Sigmoid colon (tissue), 7 donors: ENCODE measurements around the gene ARHGEF10L. TPM values are rescaled to one million over a fixed set of nuclear protein-coding genes. Genes with fewer than 3 reads are reported as not detected.

ENCODE experiments used
- DNase-seq: peaks from one replicate; pipeline ENCODE4 v3.0.0-alpha.2; 2019
- H3K27ac ChIP-seq, 4 donors: fragments of 200-600 bp; sonication (generic); one replicate each; pipeline ENCODE4 v1.5.1; 2016 to 2019; ENCODE audit warnings: mild to moderate bottlenecking in 1 of 4
- H3K27me3 ChIP-seq, 3 donors: fragments of 200-600 bp; sonication (generic); one replicate each; pipeline ENCODE4 v1.5.1; 2019; ENCODE audit warnings: mild to moderate bottlenecking in 1 of 3
- H3K36me3 ChIP-seq, 4 donors: fragments of 200-600 bp; sonication (generic); one replicate each; pipeline ENCODE4 v1.5.1; 2016 to 2019
- H3K4me1 ChIP-seq, 4 donors: fragments of 200-600 bp; sonication (generic); one replicate each; pipeline ENCODE4 v1.5.1; 2017 to 2019
- H3K4me3 ChIP-seq, 4 donors: fragments of 200-600 bp; sonication (generic); one replicate each; pipeline ENCODE4 v1.5.1; 2017 to 2019; ENCODE audit warnings: mild to moderate bottlenecking in 2 of 4, moderate library complexity in 1 of 4
- H3K9me3 ChIP-seq, 4 donors: fragments of 200-600 bp in 3 of 4; sonication (generic) in 3 of 4; one replicate each; pipeline versions ENCODE4 v1.5.1 to v1.6.1; 2013 to 2019
- CTCF ChIP-seq, 4 experiments: fragments of 450-650 bp in 3 of 4; fragments of 200-600 bp in 1 of 4; IDR thresholded peaks; one replicate each; pipeline ENCODE4 v1.5.1; 2016 to 2019; ENCODE audit warnings: antibody characterized with exemption in 4 of 4, mild to moderate bottlenecking in 3 of 4, moderate library complexity in 2 of 4
- EP300 ChIP-seq, 4 donors: sonication (generic); formaldehyde crosslinking; IDR thresholded peaks; one replicate each; pipeline ENCODE4 v1.6.1; 2017; ENCODE audit warnings: antibody characterized with exemption in 4 of 4
- POLR2A ChIP-seq, 2 donors: fragments of 450-650 bp; IDR thresholded peaks; one replicate each; pipeline ENCODE4 v1.6.1; 2016; ENCODE audit warnings: antibody characterized with exemption in 2 of 2, mild to moderate bottlenecking in 2 of 2, moderate library complexity in 2 of 2
- POLR2AphosphoS5 ChIP-seq, 4 donors: sonication (generic); formaldehyde crosslinking; IDR thresholded peaks; one replicate each; pipeline ENCODE4 v1.6.1; 2017; ENCODE audit warnings: antibody characterized with exemption in 4 of 4
- WGBS, 2 donors: extraction: QIAGEN DNeasy Blood & Tissue Kit; methylation state at CpG; one replicate each; pipeline ENCODE4 v1.1.7; 2013; 5-methylcytosine and 5-hydroxymethylcytosine counted together
- intact Hi-C: fragments of 100-400 bp; cut with DNase I; formaldehyde crosslinking; loops from one replicate; pipeline ENCODE4 v1.15.1; 2023
- polyA plus RNA-seq, 3 donors: library from polyadenylated mRNA; stranded (reverse); fragments of 200-250 nt; gene quantifications; one replicate each; pipeline ENCODE4 v1.2.3, GENCODE V29; 2013
- total RNA-seq, 4 donors: library from RNA; depleted of rRNA; stranded (reverse); fragments of >200 nt; gene quantifications; one replicate each; pipeline ENCODE4 v1.1.0, GENCODE V29; 2016
- donor health status: healthy with polysubstance abuse.
- donor health status: Bipolar disorder and iron deficiency.
- donor health status: healthy.

The ARHGEF10L gene
- total and polyA plus RNA-seq, 7 donors, result 25.0 to 76.2 (median 33.0) TPM

GRCh38 chr1:17700945-17701810, 161.7 kb downstream of the ARHGEF10L start:
- no peak for DNase-seq
- H3K4me3 ChIP-seq, result no peak overlapping the region
- peaks cover 0 to 7% (median 2%) of the 10 kb centered on the region in 4 donors for H3K4me1 ChIP-seq
- H3K27me3 ChIP-seq, result no peaks in the 10 kb centered on the region
- H3K36me3 ChIP-seq, result peaks cover 0 to 17% (median 9%) of the 10 kb centered on the region in 4 donors
- no peaks in the 10 kb centered on the region for H3K9me3 ChIP-seq
- no peak for TF ChIP-seq POLR2AphosphoS5 (IDR thresholded peaks at IDR 0.05)
- no peak for TF ChIP-seq CTCF (IDR thresholded peaks at IDR 0.05)
- H3K27ac ChIP-seq, result no peak overlapping the region
- WGBS, 2 donors, result 75 to 85% methylated on average over 21 of the region's 21 CpGs
- intact Hi-C loops, result no loop called here

GRCh38 chr1:17704176-17704575, 164.7 kb downstream of the ARHGEF10L start:
- no peak for DNase-seq
- no peaks in the 10 kb centered on the region for H3K27me3 ChIP-seq
- H3K4me1 ChIP-seq, result no peaks in the 10 kb centered on the region
- intact Hi-C loops, result no loop called here
- 75 to 84% methylated on average over 7 of the region's 7 CpGs for WGBS, 2 donors
- no peaks in the 10 kb centered on the region for H3K9me3 ChIP-seq
- no peaks in the 10 kb centered on the region for H3K36me3 ChIP-seq
- no peak for TF ChIP-seq EP300 (IDR thresholded peaks at IDR 0.05)
- no peak for TF ChIP-seq CTCF (IDR thresholded peaks at IDR 0.05)
- no peak for TF ChIP-seq POLR2AphosphoS5 (IDR thresholded peaks at IDR 0.05)
- H3K4me3 ChIP-seq, result no peak overlapping the region
- no peak overlapping the region for H3K27ac ChIP-seq

GRCh38 chr1:17706445-17706844, 166.9 kb downstream of the ARHGEF10L start:
- Histone ChIP-seq H3K27me3 (no peaks in the 10 kb centered on the region), H3K36me3 (no peaks in the 10 kb centered on the region), H3K9me3 (peaks cover 0 to 5% (median 0%) of the 10 kb centered on the region in 4 donors), H3K4me3 (no peak overlapping the region), H3K27ac (no peak overlapping the region), H3K4me1 (no peaks in the 10 kb centered on the region)
- intact Hi-C loops, result no loop called here
- TF ChIP-seq POLR2AphosphoS5 (IDR thresholded peaks at IDR 0.05), result no peak
- TF ChIP-seq POLR2A (IDR thresholded peaks at IDR 0.05), result no peak
- TF ChIP-seq EP300 (IDR thresholded peaks at IDR 0.05), result no peak
- no peak for TF ChIP-seq CTCF (IDR thresholded peaks at IDR 0.05)
- WGBS, 2 donors, result 72 to 78% methylated on average over 10 of the region's 10 CpGs
- no peak for DNase-seq

- TF ChIP-seq EP300 (IDR thresholded peaks at IDR 0.05) (no peak), POLR2AphosphoS5 (IDR thresholded peaks at IDR 0.05) (no peak), POLR2A (IDR thresholded peaks at IDR 0.05) (no peak), CTCF (IDR thresholded peaks at IDR 0.05) (no peak)
- no peak overlapping the region for H3K4me3 ChIP-seq
- DNase-seq, result no peak
- no peaks in the 10 kb centered on the region for H3K4me1 ChIP-seq
- intact Hi-C loops, result no loop called here
- H3K27me3 ChIP-seq, result no peaks in the 10 kb centered on the region
- H3K36me3 ChIP-seq, result no peaks in the 10 kb centered on the region
- H3K27ac ChIP-seq, result no peak overlapping the region
- H3K9me3 ChIP-seq, result peaks cover 0 to 5% (median 0%) of the 10 kb centered on the region in 4 donors
- 90% methylated on average over 3 of the region's 3 CpGs for WGBS, 2 donors
Observed at GRCh38 chr1:17709981-17710380, 170.5 kb downstream of the ARHGEF10L start.
